H1 (cell line): Measurements from ENCODE around the gene SHLD2. TPM values are rescaled to one million over a fixed set of nuclear protein-coding genes. Genes with fewer than 3 reads are reported as not detected.

Source experiments
- CTCF ChIA-PET: fragments of 300-600 bp; sonication (Branson Sonifier 250); formaldehyde crosslinking; loops from one replicate; lab custom pipeline; 2021; ENCODE audit not compliant: partially characterized antibody; lab: Charles Lee
- POLR2A ChIA-PET: fragments of 300-600 bp; sonication (Branson Sonifier 250); formaldehyde crosslinking; loops from one replicate; lab custom pipeline; 2021; ENCODE audit warnings: inconsistent platforms; ENCODE audit not compliant: partially characterized antibody; lab: Charles Lee
- DNase-seq, 2 experiments: peaks; one replicate each; pipeline versions ENCODE4 v3.0.0 to v3.0.0-alpha.2; 2010 to 2022; ENCODE audit warnings: low spot score in 2 of 2, low read depth in 1 of 2, mixed read lengths in 1 of 2
- FAIRE-seq: peaks from 2 replicates; lab custom pipeline; 2011; peaks lifted over from hg19 to GRCh38; lab: Jason Lieb, UNC
- H2AFZ ChIP-seq: 2 replicates; pipeline ENCODE4 v1.8.1; 2012; ENCODE audit warnings: low read length, inconsistent platforms
- H2AK5ac ChIP-seq: 2 replicates; pipeline ENCODE4 v1.6.1; 2013; ENCODE audit warnings: low read depth, low read length
- H2BK120ac ChIP-seq: replicated peaks from 2 replicates; pipeline ENCODE3; 2013; ENCODE audit warnings: low read depth, low read length, inconsistent platforms
- H2BK12ac ChIP-seq: 2 replicates; pipeline ENCODE4 v1.6.1; 2013; ENCODE audit warnings: low read depth, low read length
- H2BK15ac ChIP-seq: 2 replicates; pipeline ENCODE4 v1.6.1; 2013; ENCODE audit warnings: low read length
- H2BK20ac ChIP-seq: 2 replicates; pipeline ENCODE4 v1.6.1; 2013; ENCODE audit warnings: low read length
- H2BK5ac ChIP-seq: 2 replicates; pipeline ENCODE4 v1.6.1; 2013; ENCODE audit warnings: low read depth, low read length
- H3K14ac ChIP-seq: 2 replicates; pipeline ENCODE4 v1.6.1; 2013; ENCODE audit warnings: inconsistent platforms; ENCODE audit not compliant: insufficient read length
- H3K18ac ChIP-seq: 2 replicates; pipeline ENCODE4 v1.6.1; 2013; ENCODE audit warnings: low read length; ENCODE audit errors: extremely low read depth
- H3K23ac ChIP-seq: 2 replicates; pipeline ENCODE4 v1.6.1; 2013; ENCODE audit warnings: inconsistent platforms; ENCODE audit not compliant: insufficient read length
- H3K23me2 ChIP-seq: 2 replicates; pipeline ENCODE4 v1.6.1; 2013; ENCODE audit warnings: low read depth, low read length
- H3K27ac ChIP-seq: 2 replicates; pipeline ENCODE4 v1.6.1; 2011; ENCODE audit warnings: low read depth, low read length, inconsistent platforms
- H3K27me3 ChIP-seq, 4 experiments: replicated peaks in 1 of 4; 1 replicate in 1 of 4; 2 replicates in 3 of 4; pipeline versions ENCODE4 v1.6.1 to v1.8.1; 2011 to 2013; ENCODE audit warnings: low read length in 3 of 4, mild to moderate bottlenecking in 3 of 4, inconsistent platforms in 2 of 4, mixed read lengths in 2 of 4, moderate library complexity in 1 of 4; ENCODE audit not compliant: control insufficient read depth in 3 of 4, insufficient read depth in 3 of 4; ENCODE audit errors: extremely low read depth in 1 of 4
- H3K36me3 ChIP-seq, 4 experiments: 2 replicates each; pipeline versions ENCODE4 v1.6.1 to v1.8.1; 2011 to 2013; ENCODE audit warnings: mild to moderate bottlenecking in 4 of 4, low read length in 3 of 4, moderate library complexity in 2 of 4, control low read depth in 1 of 4, inconsistent platforms in 1 of 4; ENCODE audit not compliant: insufficient read depth in 4 of 4, control insufficient read depth in 2 of 4
- H3K4ac ChIP-seq: replicated peaks from 2 replicates; pipeline ENCODE3; 2013; ENCODE audit warnings: low read length, low read depth, mixed read lengths, inconsistent platforms; ENCODE audit not compliant: insufficient read length
- H3K4me1 ChIP-seq, 4 experiments: replicated peaks in 1 of 4; 1 replicate in 1 of 4; 2 replicates in 3 of 4; pipeline versions ENCODE4 v1.6.1 to v1.8.1; 2011 to 2013; ENCODE audit warnings: low read length in 3 of 4, inconsistent platforms in 2 of 4, mixed read lengths in 1 of 4; ENCODE audit not compliant: insufficient read depth in 4 of 4, control insufficient read depth in 3 of 4
- H3K4me2 ChIP-seq, 2 experiments: 2 replicates each; pipeline versions ENCODE4 v1.6.1 to v1.8.1; 2011 to 2013; ENCODE audit warnings: low read depth in 2 of 2, low read length in 2 of 2, control low read depth in 1 of 2, inconsistent platforms in 1 of 2, mild to moderate bottlenecking in 1 of 2; ENCODE audit not compliant: insufficient read depth in 1 of 2
- H3K4me3 ChIP-seq, 4 experiments: fragments of 200-600, 300-600 bp in 1 of 4; sonication (generic), shearing (Covaris generic), sonication (Bioruptor Twin) in 1 of 4; 2 replicates each; pipeline versions ENCODE4 v1.5.1 to v1.8.1; 2011 to 2016; ENCODE audit warnings: low read length in 4 of 4, low read depth in 3 of 4, control low read depth in 2 of 4, inconsistent platforms in 2 of 4, mild to moderate bottlenecking in 2 of 4, mixed read lengths in 1 of 4, moderate library complexity in 1 of 4; ENCODE audit not compliant: insufficient read depth in 2 of 4; ENCODE audit errors: extremely low read depth in 1 of 4
- H3K56ac ChIP-seq: replicated peaks from 2 replicates; pipeline ENCODE3; 2013; ENCODE audit warnings: low read depth, mild to moderate bottlenecking, mixed read lengths, low read length, inconsistent platforms; ENCODE audit not compliant: insufficient read length
- H3K79me1 ChIP-seq: 2 replicates; pipeline ENCODE4 v1.6.1; 2013; ENCODE audit warnings: low read depth, low read length, control low read depth
- H3K79me2 ChIP-seq, 2 experiments: 2 replicates each; pipeline versions ENCODE4 v1.6.1 to v1.8.1; 2012 to 2013; ENCODE audit warnings: low read length in 2 of 2, mild to moderate bottlenecking in 2 of 2, inconsistent platforms in 1 of 2; ENCODE audit not compliant: insufficient read depth in 2 of 2, control insufficient read depth in 1 of 2
- H3K9ac ChIP-seq, 4 experiments: replicated peaks in 1 of 4; 1 replicate in 1 of 4; 2 replicates in 3 of 4; pipeline versions ENCODE4 v1.6.1 to v1.8.1; 2011 to 2013; ENCODE audit warnings: low read depth in 3 of 4, low read length in 3 of 4, control low read depth in 2 of 4, mild to moderate bottlenecking in 2 of 4, moderate library complexity in 2 of 4, inconsistent platforms in 1 of 4; ENCODE audit errors: extremely low read depth in 1 of 4
- H3K9me3 ChIP-seq, 2 experiments: 2 replicates each; pipeline versions ENCODE4 v1.6.1 to v1.8.1; 2012 to 2013; ENCODE audit warnings: mild to moderate bottlenecking in 2 of 2, moderate library complexity in 2 of 2, control low read depth in 1 of 2, inconsistent platforms in 1 of 2, low read depth in 1 of 2, low read length in 1 of 2, mixed read lengths in 1 of 2; ENCODE audit not compliant: insufficient read depth in 2 of 2
- H4K20me1 ChIP-seq, 2 experiments: replicated peaks in 1 of 2; 2 replicates each; pipeline versions ENCODE3 to v1.8.1; 2011 to 2013; ENCODE audit warnings: inconsistent platforms in 2 of 2, low read length in 2 of 2, mild to moderate bottlenecking in 1 of 2; ENCODE audit not compliant: insufficient read depth in 2 of 2, control insufficient read depth in 1 of 2
- H4K5ac ChIP-seq: 2 replicates; pipeline ENCODE4 v1.6.1; 2013; ENCODE audit warnings: low read length, low read depth, mixed read lengths, inconsistent platforms; ENCODE audit not compliant: insufficient read length
- H4K8ac ChIP-seq: 2 replicates; pipeline ENCODE4 v1.8.0; 2013; ENCODE audit warnings: mild to moderate bottlenecking, moderate library complexity, low read length, inconsistent platforms; ENCODE audit not compliant: insufficient read depth; ENCODE audit errors: extremely low read depth
- H4K91ac ChIP-seq: replicated peaks from 2 replicates; pipeline ENCODE3; 2013; ENCODE audit warnings: low read length, mixed read lengths, inconsistent platforms; ENCODE audit not compliant: insufficient read length
- EGR1 ChIP-seq: IDR thresholded peaks from 2 replicates; pipeline ENCODE4 v1.6.1; 2011; ENCODE audit warnings: low read depth, low read length, borderline replicate concordance
- KDM4A ChIP-seq: IDR thresholded peaks from one replicate; pipeline ENCODE4 v1.7.1; 2012; ENCODE audit warnings: low read depth, mild to moderate bottlenecking, moderate library complexity, low read length, inconsistent platforms; ENCODE audit not compliant: severe bottlenecking
- MAX ChIP-seq: IDR thresholded peaks from 2 replicates; pipeline ENCODE4 v1.6.1; 2012; ENCODE audit warnings: inconsistent platforms
- POU5F1 ChIP-seq: IDR thresholded peaks from 2 replicates; pipeline ENCODE4 v1.6.1; 2011; ENCODE audit warnings: low read depth, mild to moderate bottlenecking, low read length, moderate library complexity
- SAP30 ChIP-seq: fragments of 300-600 bp; sonication (generic); IDR thresholded peaks from 2 replicates; pipeline ENCODE4 v1.7.1; 2012; ENCODE audit warnings: low read length, moderate library complexity, mild to moderate bottlenecking, inconsistent platforms; ENCODE audit not compliant: insufficient read depth, insufficient replicate concordance
- WGBS, 2 experiments: shearing (Covaris generic) in 1 of 2; methylation state at CpG; one replicate each; pipeline versions ENCODE4 v1.1.6 to v1.1.7; 2013 to 2015; ENCODE audit warnings: low lambda C conversion rate in 2 of 2, mixed read lengths in 2 of 2, inconsistent platforms in 1 of 2, low coverage in 1 of 2, missing lambda C conversion rate in 1 of 2; ENCODE audit not compliant: insufficient replicate concordance in 2 of 2, insufficient coverage in 1 of 2, insufficient read length in 1 of 2; ENCODE audit errors: extremely low coverage in 1 of 2, missing lambda C conversion rate in 1 of 2; 5-methylcytosine and 5-hydroxymethylcytosine counted together
- polyA plus RNA-seq, 7 experiments: library from polyadenylated mRNA; depleted of rRNA in 3 of 7; stranded (reverse) in 5 of 7; unstranded in 2 of 7; fragments of >200 nt in 5 of 7; fragments of 200-250 nt in 2 of 7; gene quantifications; 1 replicate in 5 of 7; 2 replicates in 1 of 7; 4 replicates in 1 of 7; pipeline versions ENCODE4 v1.2.1 to v1.2.3, GENCODE V29; 2011 to 2013; ENCODE audit warnings: missing spikeins in 2 of 7, mixed read lengths in 2 of 7
- total RNA-seq: library from RNA; stranded (reverse); fragmentation: NEBNext Ultra II Directional; extraction: Animal tissue kit (Norgen Biotek cat#: 25700); gene quantifications from 2 replicates; pipeline ENCODE4 v1.2.1, GENCODE V29; 2021

Gene SHLD2
- total and polyA plus RNA-seq, 2 of the 8 experiments (the other 6 are each of a cell fraction or from before 2014, with no cell fraction given), result 7.9 to 32.4 TPM

DNA sequence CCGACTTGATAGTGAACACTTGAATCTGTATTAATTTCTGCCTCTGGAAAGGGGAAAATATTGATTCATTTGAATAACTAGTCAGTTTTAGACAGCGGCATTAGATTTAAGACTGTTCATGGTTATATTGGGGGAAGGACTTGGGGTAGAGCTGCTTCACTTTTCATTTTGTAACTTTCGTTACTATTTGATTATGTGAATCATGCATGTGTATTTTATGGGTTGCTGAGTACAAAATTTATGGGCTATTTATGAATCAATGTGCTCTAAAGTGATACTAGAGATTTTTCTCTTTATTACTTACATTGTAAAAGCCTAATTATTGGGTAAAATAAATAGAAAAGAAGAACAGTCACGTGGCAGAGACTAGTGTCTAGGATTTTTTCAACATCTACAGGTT, 5.3 kb upstream of the SHLD2 start:
- Histone ChIP-seq H3K4me2 (no peak overlapping the region), H3K27me3 (no peaks in the 10 kb centered on the region), H4K5ac (no peak overlapping the region), H3K4me3 (no peak overlapping the region), H2BK120ac (no peak overlapping the region), H3K18ac (no peak overlapping the region), H4K20me1 (peaks cover 2 to 4% of the 10 kb centered on the region in 2 experiments), H3K56ac (no peak overlapping the region), H4K8ac (no peak overlapping the region), H3K14ac (no peak overlapping the region), H3K4me1 (peaks cover 0 to 5% (median 1%) of the 10 kb centered on the region in 4 experiments; a peak in 2 of 7 replicates), H3K36me3 (peaks cover 0 to 7% (median 0%) of the 10 kb centered on the region in 4 experiments; a peak in 1 of 8 replicates), H2BK12ac (no peak overlapping the region), H2BK15ac (no peak overlapping the region), H2AK5ac (no peak overlapping the region), H3K27ac (no peak overlapping the region), H3K23ac (no peak overlapping the region), H3K79me1 (peaks cover 4% of the 10 kb centered on the region; the same call in 1 of the 2 replicates), H3K23me2 (peaks cover 6% of the 10 kb centered on the region; the same call in 1 of the 2 replicates), H3K9ac (no peak overlapping the region), H4K91ac (no peak overlapping the region), H3K4ac (no peak overlapping the region), H2BK5ac (no peak overlapping the region), H2BK20ac (no peak overlapping the region), H3K79me2 (peaks cover 5 to 74% of the 10 kb centered on the region in 2 experiments; a peak in 2 of 4 replicates), H2AFZ (no peak overlapping the region), H3K9me3 (no peaks in the 10 kb centered on the region)
- CTCF ChIA-PET, result interaction anchor here (1.4 to 1.9 kb wide), 2 partner anchors 150 to 151 kb away, joined by 5 read pairs; no protein-coding TSS in a partner anchor
- POLR2A ChIA-PET, result no interaction called here
- DNase-seq (no peak), FAIRE-seq (no peak)
- 88% methylated on average over 4 of the region's 4 CpGs; no CpG with 5 or more reads in 1 of the 2 experiments for WGBS, 2 experiments
- no peak for TF ChIP-seq POU5F1
- no peak for TF ChIP-seq EGR1
- TF ChIP-seq MAX, result no peak
- TF ChIP-seq SAP30, result no peak
- no peak for TF ChIP-seq KDM4A
